HG03469 (cell line): ENCODE data around the gene GDI1.

ENCODE experiments used
- ATAC-seq: cut with Tn5 transposase; IDR thresholded peaks from one replicate; pipeline ENCODE4 v1.9.1; 2021; ENCODE audit warnings: mild to moderate bottlenecking, moderate library complexity, moderate number of reproducible peaks; ENCODE audit not compliant: unreplicated experiment

GDI1 gene

DNA sequence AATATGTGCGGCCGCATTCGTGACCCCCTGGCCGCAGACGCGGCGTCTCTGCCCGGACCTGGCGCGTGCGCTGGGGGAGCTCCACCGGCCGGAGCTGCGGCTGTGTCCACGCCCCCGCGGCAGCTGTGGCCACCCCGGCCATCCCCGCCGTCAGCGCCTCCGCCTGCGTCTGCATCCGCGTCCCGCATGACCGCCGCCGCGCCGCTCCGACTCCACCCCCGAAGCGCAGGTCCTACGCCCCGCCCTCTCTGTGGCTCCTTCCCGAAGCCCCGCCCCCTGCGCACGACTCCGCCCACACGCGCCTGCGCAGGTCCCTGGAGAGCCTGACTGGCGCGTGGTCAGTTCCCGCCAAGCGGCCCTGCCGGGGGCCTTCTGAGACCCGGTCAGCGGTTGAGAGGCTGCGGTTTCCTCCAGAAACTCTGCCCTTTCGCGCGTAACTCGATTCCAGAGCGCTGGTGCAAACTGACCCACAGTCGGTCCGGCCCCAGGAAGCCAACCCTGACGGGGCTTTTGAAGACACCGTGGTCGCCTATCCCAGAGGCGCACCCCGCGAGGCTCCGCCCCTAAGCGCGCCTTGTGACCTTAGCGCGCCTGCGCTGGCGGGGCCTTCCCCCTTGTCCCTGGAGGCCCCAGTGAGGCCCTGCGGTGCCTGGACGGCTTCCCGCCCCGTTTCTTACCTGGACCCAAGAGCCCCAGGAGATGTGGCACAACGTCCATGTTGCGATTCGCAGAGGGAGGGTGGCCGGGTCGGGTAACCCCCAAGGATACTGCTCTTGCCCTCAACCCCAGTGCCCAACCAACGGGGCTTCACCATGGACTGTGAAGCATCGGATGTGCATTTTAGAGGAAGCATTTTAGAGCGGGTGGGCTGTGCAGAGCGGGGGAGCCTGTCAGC lies 42.0 kb downstream of the GDI1 start, which contains the start of gene LAGE3:
Gene LAGE3, minus strand, starts transcription at position 554 of the 895 bp plus-strand sequence. Its CDS starts 366 bp downstream, at position 188.
- ATAC-seq = peak; percentile 69

DNA sequence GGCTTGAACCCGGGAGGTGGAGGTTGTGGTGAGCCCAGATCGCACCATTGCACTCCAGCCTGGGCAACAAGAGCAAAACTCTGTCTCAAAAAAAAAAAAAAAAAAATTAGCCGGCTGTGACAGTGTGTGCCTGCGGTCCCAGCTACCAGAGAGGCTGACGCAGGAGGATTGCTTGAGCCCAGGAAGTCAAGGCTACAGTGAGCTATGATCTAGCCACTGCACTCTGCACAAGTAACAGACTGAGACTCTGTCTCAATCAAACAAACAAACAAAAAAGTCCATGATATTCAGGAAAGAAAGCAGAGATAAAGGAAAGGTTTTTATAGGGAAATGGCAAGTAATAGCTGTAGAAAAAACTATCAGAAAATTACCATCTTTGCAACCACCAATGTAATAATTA lies 44.2 kb downstream of the GDI1 start:
- no peak for ATAC-seq

DNA sequence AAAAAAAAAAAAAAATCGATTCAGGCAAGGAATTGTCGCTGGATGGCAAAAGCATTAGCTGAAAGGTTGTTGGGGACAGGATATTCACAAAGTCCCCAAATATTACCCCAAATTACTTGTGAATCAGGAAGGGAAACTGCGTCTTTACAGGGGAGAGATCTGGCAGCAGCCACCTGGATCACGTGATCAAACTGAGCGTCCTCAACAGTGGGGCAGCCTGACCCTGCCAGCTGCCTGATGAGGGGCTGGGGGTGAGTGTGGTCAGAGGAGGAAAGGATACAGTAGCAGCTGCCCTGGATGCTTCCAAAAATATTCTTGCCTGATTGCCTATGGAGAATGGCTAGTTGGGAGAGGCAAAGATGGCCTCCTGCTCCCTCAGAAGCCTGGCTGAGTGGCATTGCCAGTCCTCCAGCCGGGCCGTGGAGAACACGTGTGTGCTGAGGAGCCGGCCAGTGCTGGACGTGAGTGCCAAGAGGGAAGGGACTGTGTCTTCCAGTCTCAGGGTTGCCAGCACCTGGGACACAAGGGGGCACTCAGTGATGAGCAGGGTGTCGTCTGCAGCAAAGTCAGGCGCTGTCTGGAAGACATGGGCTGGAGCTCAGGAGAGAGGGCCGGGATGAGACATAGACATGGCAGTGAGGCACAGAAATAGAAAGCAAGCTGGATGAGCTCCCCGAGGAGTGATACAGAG lies 45.1 kb downstream of the GDI1 start:
- no peak for ATAC-seq

DNA sequence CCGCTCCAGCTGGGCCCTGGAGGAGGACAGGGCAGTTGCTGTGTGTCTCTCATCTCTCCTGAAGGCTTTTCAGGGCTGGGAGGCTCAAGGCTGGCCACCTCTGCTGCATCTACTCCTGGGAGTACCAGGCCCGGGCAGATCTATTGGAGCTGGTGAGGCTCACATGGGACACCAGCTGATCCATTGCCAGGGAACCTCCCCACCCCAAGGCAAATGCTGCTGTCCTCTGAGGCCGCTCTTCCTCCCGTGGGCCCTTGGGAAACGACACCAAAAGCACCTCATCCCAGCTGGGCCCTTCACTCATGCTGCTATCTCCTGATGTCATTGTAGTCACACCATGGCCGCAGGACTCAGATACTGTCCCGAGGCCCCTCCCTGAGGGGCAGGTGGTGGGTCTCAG lies 45.8 kb downstream of the GDI1 start:
- ATAC-seq = no peak

DNA sequence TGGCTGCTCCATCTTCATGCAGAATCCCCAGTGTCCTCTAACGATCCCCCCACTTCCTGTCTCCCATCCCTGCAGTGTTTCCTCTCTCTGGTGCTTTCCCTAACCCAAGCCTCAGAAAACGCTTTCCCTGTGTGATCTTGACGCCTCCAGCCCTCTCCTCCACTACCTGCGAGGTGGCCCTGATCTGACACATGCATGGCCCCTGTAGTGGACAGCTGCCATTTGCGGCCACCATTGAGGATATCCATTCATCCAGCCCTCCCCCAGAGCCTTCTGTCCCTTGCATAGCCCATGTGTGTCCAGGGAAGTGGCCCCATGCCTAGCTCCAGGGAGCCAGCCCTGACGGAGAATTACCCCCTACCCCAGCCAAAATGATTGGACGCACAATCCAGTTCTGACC lies 46.4 kb downstream of the GDI1 start:
- ATAC-seq = no peak

DNA sequence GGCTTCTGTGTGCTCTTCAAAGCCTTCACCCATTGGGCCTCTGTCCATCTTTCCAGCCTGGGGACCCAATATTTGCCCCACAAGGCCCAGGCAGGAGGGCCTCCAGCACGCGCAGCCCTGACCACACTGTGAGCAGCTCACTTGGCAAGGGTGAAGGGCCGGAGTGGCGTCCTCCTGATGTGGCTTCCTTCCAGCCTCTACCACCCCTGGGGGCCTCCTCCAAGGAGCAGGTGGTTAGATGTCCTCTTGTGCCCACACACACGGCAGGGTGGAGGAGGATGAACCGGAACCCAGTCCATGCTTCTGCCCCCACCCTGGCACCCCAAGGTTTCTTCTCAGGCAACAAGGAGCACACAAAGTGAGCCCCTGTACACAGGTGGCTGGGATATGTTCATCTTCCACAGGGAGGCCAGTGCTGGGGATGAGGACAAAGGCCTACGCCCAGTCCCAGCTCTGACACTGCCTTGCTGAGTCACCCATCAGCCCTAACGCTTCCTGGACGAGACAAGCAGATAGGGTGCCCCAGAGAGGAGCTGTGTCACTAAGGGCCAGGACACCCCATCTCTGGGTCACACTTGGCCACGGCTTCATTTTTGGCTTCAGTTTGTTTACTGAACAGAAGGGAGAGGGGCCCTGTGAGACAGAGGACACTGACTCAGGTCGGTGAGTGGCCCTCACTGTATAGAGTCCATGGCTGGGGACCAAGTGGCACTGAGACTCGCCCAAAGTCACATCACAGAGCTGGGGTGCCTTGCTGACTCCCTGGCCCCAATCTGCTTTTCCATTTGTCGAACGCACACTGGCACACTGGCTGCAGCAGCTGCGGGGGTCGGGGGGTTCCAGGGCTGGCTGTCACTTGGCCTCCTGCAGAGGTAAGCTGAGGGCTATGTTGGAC lies 47.5 kb downstream of the GDI1 start:
- ATAC-seq = no peak

DNA sequence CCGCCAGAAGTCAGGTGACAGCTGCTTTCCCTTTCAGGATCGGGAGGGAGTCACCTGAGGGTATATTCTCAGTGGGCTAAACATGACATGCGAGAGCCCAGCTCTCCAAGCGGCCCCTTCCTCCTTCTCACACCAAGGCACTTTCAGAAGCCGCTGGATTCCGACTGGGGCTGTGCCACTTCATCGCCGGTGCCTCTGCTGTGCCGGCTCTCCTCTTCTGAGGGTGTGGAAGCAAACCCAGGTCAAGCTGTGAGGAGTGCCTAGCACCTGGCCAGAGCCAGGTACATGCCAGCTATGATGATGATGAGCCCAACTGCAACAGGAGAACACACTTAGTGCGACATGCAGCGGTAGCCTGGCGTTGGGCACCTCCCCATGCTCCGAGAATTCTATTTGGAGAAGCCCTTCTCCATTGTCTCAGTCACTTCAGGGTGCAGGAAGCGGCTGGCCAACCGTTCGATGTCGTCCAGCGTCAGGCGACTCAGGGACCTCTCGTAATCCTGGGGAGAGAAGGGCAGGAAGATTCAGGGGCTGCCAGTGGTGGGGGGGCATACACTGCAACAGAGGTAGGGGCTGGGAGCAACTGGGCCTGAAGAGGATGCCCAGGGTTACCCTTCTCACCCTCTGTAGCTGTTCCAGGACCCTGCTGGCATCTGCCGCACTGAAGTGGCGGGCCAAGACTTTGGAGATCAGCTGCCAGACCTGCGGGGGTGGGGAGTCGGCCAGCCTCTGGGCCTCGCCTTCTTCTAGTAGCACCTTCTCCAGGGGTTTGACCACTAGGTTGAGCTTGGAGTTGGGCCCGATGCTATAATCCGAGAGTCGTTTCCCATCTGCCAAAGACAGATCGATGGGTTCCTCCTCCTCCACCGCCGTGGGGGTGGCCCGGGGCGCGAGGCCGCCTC lies 48.4 kb downstream of the GDI1 start:
- no peak for ATAC-seq

DNA sequence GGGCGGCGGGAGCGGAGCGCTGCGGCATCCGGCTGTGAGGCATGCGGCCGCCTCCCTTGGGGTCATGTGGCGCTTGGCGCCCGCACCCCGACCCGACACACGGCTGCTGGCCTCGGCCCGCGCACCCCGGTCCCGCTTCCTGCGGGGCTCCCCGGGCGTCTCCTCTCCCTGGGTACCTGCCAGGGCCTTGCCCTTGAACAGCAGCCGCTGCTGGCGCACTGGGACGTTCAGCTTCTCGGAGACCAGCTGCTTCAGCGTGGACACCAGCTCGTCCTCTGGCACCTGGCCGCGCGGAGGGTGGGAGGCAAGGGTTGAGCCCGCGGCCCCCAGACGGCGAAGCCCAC lies 49.1 kb downstream of the GDI1 start:
- no peak for ATAC-seq

DNA sequence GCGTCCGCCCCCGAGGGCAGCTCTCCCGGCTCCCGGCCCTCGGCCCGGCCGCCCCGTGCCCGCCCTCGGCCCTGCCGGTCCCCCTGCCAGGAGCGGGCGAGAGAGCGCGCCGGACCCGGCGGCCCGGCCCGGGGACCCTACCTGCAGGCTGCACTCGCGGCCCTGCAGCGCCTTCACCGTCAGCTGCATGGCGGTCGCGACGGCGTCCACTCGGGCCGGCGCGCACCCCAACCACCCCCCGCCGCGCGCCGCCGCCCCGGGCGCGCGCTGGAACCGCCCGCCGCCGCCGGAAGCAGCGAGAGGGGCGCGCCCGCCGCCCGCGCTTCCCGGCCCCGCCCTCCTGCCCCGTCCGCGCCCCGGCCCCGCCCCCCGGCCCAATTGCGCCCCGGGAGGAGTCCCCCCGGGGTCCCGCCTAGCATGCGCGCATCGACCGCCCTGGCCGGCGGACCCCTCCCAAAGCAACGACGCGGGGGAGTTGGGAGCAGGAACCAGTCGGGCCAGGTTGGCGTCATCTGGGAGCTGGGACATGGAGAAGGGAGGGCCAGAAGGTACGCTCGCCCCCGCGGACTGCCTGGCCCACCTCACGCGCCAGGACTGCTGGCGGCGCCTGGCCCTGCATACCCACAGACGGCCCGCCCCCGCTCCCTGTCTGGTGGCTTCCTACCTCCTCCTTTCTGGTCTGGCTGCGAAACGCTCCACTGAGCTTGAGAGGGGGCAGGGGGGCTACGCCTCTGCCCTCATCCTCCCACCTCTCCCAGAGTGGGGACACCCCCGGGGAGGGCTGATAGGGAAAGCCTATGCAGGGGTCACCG lies 49.6 kb downstream of the GDI1 start, which contains the start of gene UBL4A:
Gene UBL4A, minus strand, starts transcription at position 220 of the 812 bp plus-strand sequence. Its CDS starts 31 bp downstream, at position 189.
- no peak for ATAC-seq

DNA sequence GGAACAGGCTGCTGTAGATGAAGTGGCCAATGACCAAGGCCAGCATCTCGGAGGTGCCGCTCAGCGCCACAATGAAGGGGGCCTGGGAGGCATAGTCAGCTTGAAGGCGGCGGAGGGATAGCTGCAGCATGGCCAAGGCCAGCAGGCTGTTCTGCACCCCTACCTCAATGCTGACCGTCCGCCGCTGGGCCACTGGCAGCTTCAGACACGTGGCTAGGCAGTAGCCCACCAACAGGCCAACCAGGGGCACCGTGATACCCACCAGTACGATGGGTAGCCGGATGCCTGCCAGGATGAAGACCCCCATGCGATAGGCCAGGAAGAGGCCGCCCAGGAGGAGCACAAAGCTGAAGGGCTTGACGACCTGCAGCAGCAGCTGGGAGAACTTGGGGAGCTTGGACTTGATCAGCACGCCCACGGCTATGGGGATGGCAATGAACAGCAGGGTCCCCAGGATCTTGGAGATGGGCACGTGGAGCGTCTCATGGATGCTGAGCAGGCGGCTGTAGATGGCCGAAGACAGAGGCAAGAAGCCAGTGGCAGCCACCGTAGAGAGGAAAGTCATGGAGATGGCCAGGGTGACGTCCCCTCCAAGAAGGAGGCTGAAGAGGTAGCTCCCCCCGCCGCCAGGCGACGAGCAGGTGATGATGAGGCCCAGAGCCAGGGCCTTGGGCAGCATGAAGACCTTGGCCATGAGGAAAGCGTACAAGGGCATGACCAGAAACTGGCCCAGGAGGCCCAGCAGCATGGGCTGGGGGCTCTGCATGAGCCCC lies 50.8 kb downstream of the GDI1 start:
- ATAC-seq = no peak

DNA sequence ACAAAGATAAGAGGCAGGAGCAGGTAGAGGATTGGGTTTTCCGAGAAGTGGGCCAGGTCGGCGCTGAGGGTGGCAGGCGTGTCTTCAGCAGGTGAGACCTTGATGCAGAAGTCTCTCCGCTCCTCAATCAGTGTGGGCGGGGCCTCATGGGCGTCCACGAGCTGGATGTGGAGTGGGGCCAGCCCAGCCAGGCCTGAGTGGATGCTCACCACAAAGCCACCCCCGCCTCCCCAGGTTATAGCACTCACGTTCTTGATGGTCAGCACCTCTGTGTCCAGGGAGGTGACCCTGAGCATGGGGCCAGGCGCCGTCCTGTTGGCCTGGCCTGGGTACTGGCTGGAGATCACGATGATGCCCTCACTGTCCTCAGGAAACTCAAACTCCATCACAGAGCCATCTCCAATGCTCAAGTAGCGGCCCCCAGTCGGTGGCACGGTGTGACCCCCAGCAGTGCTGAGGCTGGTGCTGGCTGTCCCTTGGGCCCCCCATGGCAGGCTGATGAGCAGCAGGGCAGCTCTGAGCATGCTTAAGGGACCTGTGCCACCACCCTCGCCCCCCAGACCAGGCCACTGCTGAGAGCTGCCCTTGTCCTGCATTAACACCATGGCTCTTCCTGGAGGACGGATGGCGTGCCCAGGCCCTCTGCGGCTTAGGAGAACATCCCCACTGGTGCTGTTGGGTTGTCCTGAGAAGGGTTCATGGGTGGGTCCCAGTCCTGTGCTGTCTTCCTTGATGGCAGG lies 51.6 kb downstream of the GDI1 start:
- no peak for ATAC-seq

DNA sequence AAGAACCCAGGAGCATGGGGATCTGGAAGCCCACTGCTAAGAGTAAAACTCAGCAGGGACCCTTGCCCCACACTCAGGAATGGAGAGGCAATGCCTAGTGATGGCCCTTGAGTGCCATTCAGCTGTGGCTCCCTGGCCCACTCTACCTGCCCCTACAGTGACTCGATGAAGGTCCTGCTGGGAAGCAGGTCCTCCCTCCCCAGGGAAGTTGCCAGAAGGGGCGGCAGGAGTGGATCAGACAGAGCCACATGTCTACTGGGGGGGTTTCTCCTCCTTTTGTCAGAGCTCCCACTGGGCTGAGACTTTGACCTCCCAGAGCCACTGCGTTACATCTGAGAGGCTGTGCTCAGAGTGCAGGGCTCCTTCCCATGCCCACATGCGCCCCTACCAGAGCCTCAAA lies 52.2 kb downstream of the GDI1 start:
- ATAC-seq = no peak

DNA sequence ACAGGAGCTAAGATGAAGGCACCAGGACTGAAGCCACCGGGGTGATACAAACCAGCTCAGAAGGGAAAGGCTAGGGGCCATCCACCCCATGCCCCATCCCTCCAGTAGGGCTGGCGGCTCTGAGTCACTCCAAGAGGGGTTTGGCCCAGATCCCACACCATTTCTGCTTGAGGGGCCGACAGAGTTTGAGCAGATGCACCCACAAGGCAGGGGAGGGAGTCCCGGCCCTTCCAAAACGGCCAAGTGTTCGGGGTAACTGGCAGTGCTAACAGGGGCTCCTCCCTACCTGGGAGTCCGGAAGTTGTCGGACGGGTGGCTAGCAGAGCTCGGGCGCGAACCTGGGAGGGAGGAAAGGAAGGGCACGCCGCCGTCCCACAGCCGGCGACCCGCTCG lies 53.1 kb downstream of the GDI1 start:
- ATAC-seq = peak; percentile 2

DNA sequence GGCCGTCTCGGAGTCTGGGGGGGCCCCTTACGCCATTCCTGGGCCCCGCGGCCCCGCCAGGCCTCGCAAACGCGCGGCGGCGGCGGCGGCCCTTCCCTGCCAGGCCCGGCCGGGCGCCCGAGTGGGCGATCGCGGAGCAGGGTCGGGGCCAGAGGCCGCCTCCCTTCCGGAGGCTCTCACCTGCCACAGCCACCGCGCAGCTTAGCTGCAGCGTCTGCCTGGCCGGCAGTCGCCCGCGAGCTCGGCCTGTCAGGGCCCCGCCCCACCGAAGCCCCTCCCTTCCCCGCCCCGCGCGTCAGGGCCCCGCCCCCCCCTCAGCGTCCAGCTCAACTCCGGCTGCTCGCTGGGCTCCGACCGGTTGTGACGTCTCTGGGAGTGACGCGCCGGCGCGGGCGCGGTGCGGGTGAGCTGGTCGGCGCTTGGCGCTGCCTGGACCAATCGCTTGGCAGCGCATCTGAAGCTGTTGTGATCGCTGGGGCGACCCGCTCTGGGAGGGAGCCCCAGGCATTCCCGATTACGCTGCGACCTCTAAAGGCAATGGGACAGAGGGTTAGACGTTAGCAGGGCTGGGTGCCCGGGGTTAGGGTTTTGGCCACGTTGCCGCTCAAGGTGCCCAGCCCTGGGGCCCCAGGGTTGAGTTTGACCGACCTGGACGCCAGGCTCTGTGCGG lies 53.6 kb downstream of the GDI1 start, which contains the start of gene SLC10A3:
Gene SLC10A3, minus strand, starts transcription at position 216 of the 670 bp plus-strand sequence. CDS start 1,689 bp downstream, outside the sequence.
- peak; percentile 75 for ATAC-seq
